Psoas muscle (tissue), 8 donors: ENCODE measurements around the gene PDE5A. TPM values are rescaled to one million over a fixed set of nuclear protein-coding genes. Genes with fewer than 3 reads are reported as not detected.

Source experiments
- ATAC-seq, 4 donors: fragments of 200-7000 bp; cut with Tn5 transposase; one replicate each; pipeline ENCODE4 v1.9.1; 2020; ENCODE audit warnings: moderate library complexity in 3 of 4, mild to moderate bottlenecking in 2 of 4
- DNase-seq, 2 donors: peaks; one replicate each; pipeline ENCODE4 v3.0.0-alpha.2; 2020
- H3K27ac ChIP-seq: fragments of 200-600 bp; one replicate; pipeline ENCODE4 v1.8.0; 2022
- H3K27me3 ChIP-seq, 3 donors: fragments of 200-600 bp in 1 of 3; one replicate each; pipeline versions ENCODE4 v1.6.1 to v1.8.0; 2013 to 2022; ENCODE audit warnings: low read length in 2 of 3, mild to moderate bottlenecking in 2 of 3, moderate library complexity in 1 of 3; ENCODE audit not compliant: insufficient read depth in 3 of 3
- H3K36me3 ChIP-seq, 2 donors: fragments of 200-600 bp in 1 of 2; one replicate each; pipeline versions ENCODE4 v1.6.1 to v1.8.0; 2013 to 2022; ENCODE audit warnings: low read depth in 1 of 2, mild to moderate bottlenecking in 1 of 2, moderate library complexity in 1 of 2; ENCODE audit not compliant: insufficient read depth in 1 of 2
- H3K4me1 ChIP-seq: fragments of 200-600 bp; one replicate; pipeline ENCODE4 v1.8.0; 2022
- H3K4me3 ChIP-seq: fragments of 200-600 bp; one replicate; pipeline ENCODE4 v1.8.0; 2022; ENCODE audit warnings: mild to moderate bottlenecking
- H3K9me3 ChIP-seq: fragments of 200-600 bp; one replicate; pipeline ENCODE4 v1.8.0; 2022
- WGBS, 3 donors: extraction: QIAGEN DNeasy Blood & Tissue Kit; methylation state at CpG; one replicate each; pipeline versions ENCODE4 v1.1.6 to v1.1.7; 2013; 5-methylcytosine and 5-hydroxymethylcytosine counted together
- intact Hi-C, 2 donors: fragments of 100-400 bp; cut with DNase I; formaldehyde crosslinking; loops; one replicate each; pipeline versions ENCODE4 v1.11.0 to v1.14.2; 2022
- polyA plus RNA-seq, 3 donors: library from polyadenylated mRNA; stranded (reverse); fragments of 200-250 nt; gene quantifications; one replicate each; pipeline ENCODE4 v1.2.3, GENCODE V29; 2013
- total RNA-seq, 4 donors: library from RNA; stranded (reverse); fragmentation: NEBNext Ultra II Directional in 2 of 4; extraction: Animal tissue kit (Norgen Biotek cat#: 25700) in 2 of 4; gene quantifications; one replicate each; pipeline versions ENCODE4 v1.2.1 to v1.2.4, GENCODE V29; 2021 to 2023
- TF ChIP-seq, protein P1 (sequence below): fragments of 200-600 bp; IDR thresholded peaks from one replicate; pipeline ENCODE4 v1.8.0; 2022; ENCODE audit warnings: antibody characterized with exemption
- donor health status: healthy with polysubstance abuse.
- donor health status: DM: no; HTN: no; CAD: no; lungs with moderate emphysema.
- donor health status: Bipolar disorder and iron deficiency.
- donor health status: healthy.
- donor health status: DM: yes; HTN: yes; CAD: no.
- donor health status: DM: no; HTN: no; CAD: no.
- donor health status: DM: no; HTN: no; CAD: no.
- donor health status: DM: yes; HTN: yes; CAD: no.

Gene PDE5A
- total and polyA plus RNA-seq, 7 donors: 0.60 to 21.1 (median 4.4) TPM

DNA sequence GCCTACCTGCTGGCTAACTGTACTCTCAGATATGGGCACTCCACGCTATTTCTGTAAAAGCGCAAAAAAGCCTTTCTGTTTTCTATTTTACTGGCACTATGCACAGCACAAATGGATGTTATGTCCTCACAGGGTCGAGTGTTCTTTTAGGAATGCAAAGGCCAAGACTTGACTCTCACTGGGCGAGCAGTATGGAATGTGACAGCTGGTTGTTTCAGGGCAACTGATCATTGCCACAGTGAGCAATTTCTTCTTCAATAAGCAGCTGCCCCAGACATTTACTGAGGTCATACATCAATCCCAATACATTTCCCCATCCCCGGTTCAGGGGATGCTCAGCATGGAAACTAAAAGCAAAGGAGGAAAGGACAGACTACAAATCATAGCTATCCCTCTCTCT lies 58.2 kb downstream of the PDE5A start:
- H3K9me3 ChIP-seq: no peaks in the 10 kb centered on the region
- DNase-seq: no peak
- H3K27me3 ChIP-seq: no peaks in the 10 kb centered on the region
- no peak overlapping the region for H3K27ac ChIP-seq
- 32 to 43% (median 37%) methylated on average over 5 of the region's 5 CpGs for WGBS, 3 donors
- intact Hi-C loops: no loop called here
- no peaks in the 10 kb centered on the region for H3K4me1 ChIP-seq
- no peak overlapping the region for H3K4me3 ChIP-seq
- TF ChIP-seq, protein P1, sequence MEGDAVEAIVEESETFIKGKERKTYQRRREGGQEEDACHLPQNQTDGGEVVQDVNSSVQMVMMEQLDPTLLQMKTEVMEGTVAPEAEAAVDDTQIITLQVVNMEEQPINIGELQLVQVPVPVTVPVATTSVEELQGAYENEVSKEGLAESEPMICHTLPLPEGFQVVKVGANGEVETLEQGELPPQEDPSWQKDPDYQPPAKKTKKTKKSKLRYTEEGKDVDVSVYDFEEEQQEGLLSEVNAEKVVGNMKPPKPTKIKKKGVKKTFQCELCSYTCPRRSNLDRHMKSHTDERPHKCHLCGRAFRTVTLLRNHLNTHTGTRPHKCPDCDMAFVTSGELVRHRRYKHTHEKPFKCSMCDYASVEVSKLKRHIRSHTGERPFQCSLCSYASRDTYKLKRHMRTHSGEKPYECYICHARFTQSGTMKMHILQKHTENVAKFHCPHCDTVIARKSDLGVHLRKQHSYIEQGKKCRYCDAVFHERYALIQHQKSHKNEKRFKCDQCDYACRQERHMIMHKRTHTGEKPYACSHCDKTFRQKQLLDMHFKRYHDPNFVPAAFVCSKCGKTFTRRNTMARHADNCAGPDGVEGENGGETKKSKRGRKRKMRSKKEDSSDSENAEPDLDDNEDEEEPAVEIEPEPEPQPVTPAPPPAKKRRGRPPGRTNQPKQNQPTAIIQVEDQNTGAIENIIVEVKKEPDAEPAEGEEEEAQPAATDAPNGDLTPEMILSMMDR: no peak
- peaks cover 0 to 13% of the 10 kb centered on the region in 2 donors for H3K36me3 ChIP-seq
- ATAC-seq: peak in 1 of 4 donors; percentile 40

DNA sequence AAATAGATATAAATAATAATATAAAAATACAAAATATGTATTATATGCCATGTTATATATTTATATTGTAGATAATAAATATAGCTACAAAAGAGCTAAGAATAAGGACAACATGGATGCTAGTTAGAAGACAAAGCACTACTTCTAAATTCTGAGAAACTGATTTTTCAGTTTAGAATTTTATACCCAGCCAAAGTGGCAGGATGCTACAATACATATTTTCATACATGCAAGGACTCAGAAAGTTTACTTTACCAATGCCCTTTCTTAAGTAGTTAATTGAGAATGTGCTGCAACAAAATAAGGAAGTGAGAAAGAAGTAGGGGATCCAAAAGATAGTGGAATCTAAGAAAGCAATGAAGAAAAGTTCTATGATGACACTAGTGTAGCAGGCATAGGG lies 64.5 kb downstream of the PDE5A start:
- no peak overlapping the region for H3K4me3 ChIP-seq
- intact Hi-C loops: loop anchor here in 1 of 2 donors (5.0 kb wide), 2 partner anchors 223 to 488 kb away; no protein-coding TSS in a partner anchor
- H3K27me3 ChIP-seq: no peaks in the 10 kb centered on the region
- DNase-seq (no peak), ATAC-seq (no peak)
- no peaks in the 10 kb centered on the region for H3K4me1 ChIP-seq
- TF ChIP-seq, protein P1: no peak
- H3K27ac ChIP-seq: no peak overlapping the region
- H3K36me3 ChIP-seq: peaks cover 0 to 65% of the 10 kb centered on the region in 2 donors
- H3K9me3 ChIP-seq: peaks cover 18% of the 10 kb centered on the region

DNA sequence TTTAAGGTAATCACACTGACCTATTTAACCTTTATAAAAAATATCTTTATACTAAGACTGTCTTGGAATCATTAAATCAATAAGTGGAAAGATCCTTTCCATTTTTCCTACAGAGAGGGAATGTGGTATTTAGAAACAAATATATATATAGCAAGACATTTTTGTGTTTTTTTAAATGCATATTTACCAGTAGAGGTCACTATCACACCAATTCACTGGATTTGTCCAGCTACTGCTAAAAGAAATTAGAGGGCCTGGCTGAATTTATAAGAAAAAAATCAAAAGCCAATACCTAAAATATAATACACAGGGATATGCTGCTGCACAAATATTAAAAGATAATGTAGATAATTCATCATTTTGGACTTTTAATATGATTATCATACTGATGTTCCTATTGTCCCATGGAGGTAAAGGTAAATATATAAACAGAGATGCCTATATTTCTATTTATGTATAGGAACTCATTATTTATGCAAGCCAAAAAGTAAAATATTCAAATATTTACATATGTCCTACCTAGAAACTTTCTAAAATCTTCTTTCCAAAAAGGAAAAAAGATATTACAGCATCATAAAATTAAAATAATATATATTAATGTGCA lies 69.5 kb downstream of the PDE5A start:
- Histone ChIP-seq H3K4me3 (no peak overlapping the region), H3K27ac (no peak overlapping the region), H3K9me3 (peaks cover 10% of the 10 kb centered on the region), H3K36me3 (peaks cover 0 to 50% of the 10 kb centered on the region in 2 donors), H3K27me3 (no peaks in the 10 kb centered on the region), H3K4me1 (no peaks in the 10 kb centered on the region)
- DNase-seq (no peak), ATAC-seq (peak in 1 of 4 donors; percentile 76)
- TF ChIP-seq, protein P1: peak; percentile 57
- intact Hi-C loops: loop anchor here in 1 of 2 donors (5.0 to 10.0 kb wide), 2 partner anchors 68 to 496 kb away; partner anchors contain the start of gene PDE5A

DNA sequence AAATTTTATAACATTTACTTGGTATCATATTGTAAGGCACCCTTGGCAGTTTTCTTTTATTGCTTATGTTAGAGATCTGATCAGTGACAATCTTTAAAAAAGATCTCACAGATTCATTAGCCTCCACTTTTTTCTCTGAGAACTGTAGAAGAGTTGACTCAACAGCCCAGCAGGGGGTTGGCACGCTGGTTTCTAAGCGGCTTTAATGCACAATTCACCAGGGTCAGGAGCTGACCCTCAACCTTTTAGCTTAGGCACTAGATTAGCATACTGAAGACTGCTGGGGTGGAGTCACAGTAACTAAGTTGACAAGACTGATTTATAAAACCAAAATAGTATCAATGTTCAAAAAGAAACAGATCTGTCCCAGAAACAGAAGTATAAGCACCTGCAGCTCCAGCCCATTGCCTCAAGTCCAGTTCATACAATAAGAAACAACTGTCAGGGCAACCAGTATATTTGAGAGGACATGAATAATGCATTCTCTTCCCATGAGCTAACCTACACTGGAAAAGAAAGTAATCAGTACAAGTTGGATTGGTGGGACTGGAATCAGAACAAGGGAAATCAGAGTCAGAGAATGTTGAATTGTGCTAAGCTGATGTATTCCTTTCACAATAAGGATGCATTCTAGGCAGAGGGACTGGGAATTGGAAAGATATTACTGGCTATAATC lies 77.6 kb downstream of the PDE5A start:
- Histone ChIP-seq H3K4me1 (no peaks in the 10 kb centered on the region), H3K9me3 (no peaks in the 10 kb centered on the region), H3K4me3 (no peak overlapping the region), H3K27ac (no peak overlapping the region), H3K36me3 (peaks cover 0 to 16% of the 10 kb centered on the region in 2 donors), H3K27me3 (no peaks in the 10 kb centered on the region)
- intact Hi-C loops: loop anchor here in 1 of 2 donors (10.0 kb wide), 1 partner anchor 504 kb away; no protein-coding TSS in a partner anchor
- ATAC-seq: peak; percentile 31 to 58 (median 38)
- 75 to 91% (median 86%) methylated on average over 2 of the region's 2 CpGs for WGBS, 3 donors
- TF ChIP-seq, protein P1: no peak
- no peak for DNase-seq
